H1 (cell line): ENCODE data around the gene MIS18BP1. TPM values are rescaled to one million over a fixed set of nuclear protein-coding genes. Genes with fewer than 3 reads are reported as not detected.

Experiments
- ATF3 ChIP-seq: IDR thresholded peaks from 2 replicates; pipeline ENCODE4 v1.6.1; 2011; ENCODE audit warnings: low read depth, mild to moderate bottlenecking, low read length; ENCODE audit not compliant: insufficient read depth
- E2F6 ChIP-seq: IDR thresholded peaks from 2 replicates; pipeline ENCODE4 v1.6.1; 2012; ENCODE audit warnings: inconsistent platforms
- KDM4A ChIP-seq: IDR thresholded peaks from one replicate; pipeline ENCODE4 v1.7.1; 2012; ENCODE audit warnings: low read depth, mild to moderate bottlenecking, moderate library complexity, low read length, inconsistent platforms; ENCODE audit not compliant: severe bottlenecking
- RBBP5 ChIP-seq: IDR thresholded peaks from 2 replicates; pipeline ENCODE4 v1.7.1; 2012; ENCODE audit warnings: low read depth, mild to moderate bottlenecking, inconsistent platforms, low read length, moderate library complexity, borderline replicate concordance
- RNF2 ChIP-seq: fragments of 200-900, 300-1000 bp; sonication (generic); IDR thresholded peaks from 2 replicates; pipeline ENCODE4 v1.7.1; 2016; ENCODE audit warnings: borderline replicate concordance, low read depth, mild to moderate bottlenecking, antibody characterized with exemption, low read length; ENCODE audit not compliant: poor library complexity, severe bottlenecking; ENCODE audit errors: missing control alignments
- USF2 ChIP-seq: IDR thresholded peaks from 2 replicates; pipeline ENCODE4 v1.6.1; 2011; ENCODE audit warnings: low read length, improper control_type of control experiment
- polyA plus RNA-seq, 7 experiments: library from polyadenylated mRNA; depleted of rRNA in 3 of 7; stranded (reverse) in 5 of 7; unstranded in 2 of 7; fragments of >200 nt in 5 of 7; fragments of 200-250 nt in 2 of 7; gene quantifications; 1 replicate in 5 of 7; 2 replicates in 1 of 7; 4 replicates in 1 of 7; pipeline versions ENCODE4 v1.2.1 to v1.2.3, GENCODE V29; 2011 to 2013; ENCODE audit warnings: missing spikeins in 2 of 7, mixed read lengths in 2 of 7
- total RNA-seq: library from RNA; stranded (reverse); fragmentation: NEBNext Ultra II Directional; extraction: Animal tissue kit (Norgen Biotek cat#: 25700); gene quantifications from 2 replicates; pipeline ENCODE4 v1.2.1, GENCODE V29; 2021

MIS18BP1 gene
- total and polyA plus RNA-seq, 2 of the 8 experiments (the other 6 are each of a cell fraction or from before 2014, with no cell fraction given), result 12.8 to 80.5 TPM

- TF ChIP-seq ATF3 (no peak), RBBP5 (no peak), RNF2 (no peak), E2F6 (no peak), USF2 (no peak), KDM4A (peak; percentile 52)
- TF ChIP-seq, all 59 proteins: peak for 2
Measured at GRCh38 chr14:45252366-45253069, 484 bp downstream of the MIS18BP1 start (continued).
